HG03139 (cell line): ENCODE data around the gene NAA20.

Experiments used
- ATAC-seq: cut with Tn5 transposase; IDR thresholded peaks from one replicate; pipeline ENCODE4 v1.9.1; 2021; ENCODE audit not compliant: unreplicated experiment

Gene NAA20

DNA sequence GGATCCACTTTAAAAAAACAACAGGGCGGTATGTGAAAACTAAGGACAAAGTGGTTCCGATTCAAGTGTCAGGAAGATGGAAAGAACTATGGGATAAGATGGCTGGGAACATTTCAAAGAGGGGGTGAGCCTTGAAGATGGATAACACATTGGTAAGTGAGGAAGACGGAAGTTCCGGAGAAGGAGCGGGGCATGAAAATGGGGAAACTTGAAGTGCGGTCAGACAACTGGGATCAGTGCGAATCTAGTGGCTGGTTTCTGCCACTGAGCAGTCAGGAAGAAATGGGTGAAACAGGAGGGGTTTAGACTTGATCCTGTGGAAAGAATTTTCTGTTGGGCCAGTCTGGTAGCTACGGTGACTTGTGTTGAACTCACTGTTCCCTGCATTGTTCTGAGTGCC lies 1.2 kb downstream of the NAA20 start:
- ATAC-seq: no peak

- ATAC-seq: no peak
Observed at GRCh38 chr20:20019123-20019522, 2.0 kb downstream of the NAA20 start.

- no peak for ATAC-seq
Observed at GRCh38 chr20:20020908-20021307, 3.7 kb downstream of the NAA20 start.

- no peak for ATAC-seq
Observed at GRCh38 chr20:20021835-20022234, 4.7 kb downstream of the NAA20 start.

DNA sequence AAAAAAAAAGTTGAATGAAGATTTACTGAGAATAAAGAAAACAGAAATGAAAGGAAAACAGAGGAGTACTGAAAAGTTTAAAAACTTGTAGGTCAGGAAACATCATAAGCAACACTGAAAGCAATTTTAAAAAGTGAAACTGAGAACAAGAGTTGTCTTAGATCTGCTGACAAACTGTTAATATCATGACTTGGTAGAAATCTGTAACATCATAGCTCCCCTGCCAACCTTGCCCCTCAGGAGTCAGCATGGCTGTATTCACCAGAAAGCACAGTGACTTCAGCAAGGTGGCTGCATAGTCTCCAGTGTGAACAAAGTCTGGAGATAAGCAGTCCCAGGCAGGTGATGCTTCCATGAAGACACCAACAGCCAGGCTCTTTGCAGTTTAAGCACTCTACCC lies 5.3 kb downstream of the NAA20 start:
- peak; percentile 51 for ATAC-seq

- ATAC-seq: no peak
Observed at GRCh38 chr20:20023395-20023794, 6.2 kb downstream of the NAA20 start.

GRCh38 chr20:20024942-20025341 lies 7.8 kb downstream of the NAA20 start:
- ATAC-seq: no peak

DNA sequence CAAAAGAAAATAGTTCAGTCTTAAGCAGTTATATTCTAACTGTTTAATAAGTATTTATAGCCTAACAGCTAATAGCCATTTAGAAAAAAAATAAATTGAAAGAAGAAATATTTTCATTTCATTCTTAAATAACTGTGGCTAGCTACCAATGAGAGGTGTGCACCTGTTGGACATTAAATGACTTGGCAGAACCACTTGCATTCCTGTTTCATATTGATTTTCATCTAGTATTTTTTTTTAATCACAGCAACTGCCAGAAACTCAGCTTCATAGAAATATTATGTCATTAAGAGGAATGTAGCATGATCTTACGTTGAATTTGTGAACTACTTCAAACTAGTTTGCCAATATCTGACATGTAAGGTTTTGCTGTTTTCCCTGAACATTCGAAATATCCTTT lies 10.1 kb downstream of the NAA20 start:
- ATAC-seq: no peak

DNA sequence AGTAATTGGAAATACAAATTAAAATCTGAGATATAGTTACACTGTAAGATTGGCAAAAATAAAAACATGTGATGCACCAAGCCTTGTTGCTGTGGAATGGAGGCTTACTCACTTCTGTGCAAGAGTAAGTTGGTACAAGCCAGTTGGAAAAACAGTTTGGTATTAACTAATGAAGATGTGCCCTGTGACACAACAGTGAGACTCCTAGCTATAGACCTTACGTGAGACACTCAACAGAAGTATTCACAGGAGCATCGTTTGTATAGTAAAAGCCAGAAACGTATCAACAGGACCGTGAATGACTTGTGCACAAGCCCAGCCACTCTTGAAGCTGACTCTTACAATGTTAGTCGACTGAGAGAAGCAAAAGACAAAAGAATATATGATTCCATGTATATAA lies 14.6 kb downstream of the NAA20 start:
- ATAC-seq: no peak

DNA sequence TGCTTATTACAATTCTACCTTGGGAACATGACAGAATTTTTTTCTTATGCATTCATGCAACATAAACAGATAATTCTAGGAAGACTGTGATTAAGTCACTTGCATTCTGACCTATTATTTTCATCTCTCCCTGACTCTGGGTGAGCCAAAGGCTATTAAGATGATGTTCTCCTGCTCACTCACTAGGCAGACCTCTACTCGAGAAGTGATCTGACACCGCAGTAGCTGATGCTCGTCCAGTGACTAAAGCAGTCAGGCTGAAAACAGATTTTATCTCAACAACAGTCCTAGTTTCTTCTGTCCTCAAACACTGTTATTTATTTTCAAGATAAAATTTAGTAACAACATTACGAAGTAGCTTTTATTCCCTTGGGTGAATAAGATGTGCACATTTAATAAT lies 17.3 kb downstream of the NAA20 start:
- no peak for ATAC-seq

- no peak for ATAC-seq
Observed at GRCh38 chr20:20036756-20037155, 19.6 kb downstream of the NAA20 start.

GRCh38 chr20:20037960-20038359 lies 20.8 kb downstream of the NAA20 start:
- no peak for ATAC-seq

- no peak for ATAC-seq
Observed at GRCh38 chr20:20038586-20038985, 21.4 kb downstream of the NAA20 start.

DNA sequence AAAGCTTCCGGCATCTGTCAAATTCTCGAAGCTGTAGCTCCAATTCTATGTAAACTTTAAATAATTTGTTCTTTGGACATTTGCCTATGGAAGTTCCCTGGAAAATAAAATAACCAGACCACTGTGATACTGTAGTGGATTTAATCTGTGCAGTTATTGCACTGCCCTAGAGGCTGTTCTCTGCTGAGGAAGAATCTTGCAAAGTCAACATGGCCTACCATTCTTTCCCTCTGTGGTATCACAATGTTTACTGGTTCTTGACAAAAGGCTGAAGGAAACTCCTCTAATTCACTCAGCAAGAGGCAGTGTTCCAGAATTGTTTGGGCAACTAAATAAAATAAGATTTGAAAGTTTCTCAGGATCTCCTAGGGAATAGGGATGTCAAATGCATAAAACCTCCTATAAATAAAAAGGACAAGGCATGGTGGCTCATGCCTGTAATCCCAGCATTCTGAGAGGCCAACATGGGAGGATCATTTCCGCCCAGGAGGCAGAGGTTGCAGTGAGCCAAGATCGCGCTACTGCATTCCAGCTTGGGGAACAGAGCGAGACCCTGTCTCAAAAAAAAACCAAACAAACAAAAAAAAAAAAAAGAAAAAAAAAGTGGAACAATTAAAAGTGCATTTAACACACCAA lies 22.7 kb downstream of the NAA20 start:
- no peak for ATAC-seq

DNA sequence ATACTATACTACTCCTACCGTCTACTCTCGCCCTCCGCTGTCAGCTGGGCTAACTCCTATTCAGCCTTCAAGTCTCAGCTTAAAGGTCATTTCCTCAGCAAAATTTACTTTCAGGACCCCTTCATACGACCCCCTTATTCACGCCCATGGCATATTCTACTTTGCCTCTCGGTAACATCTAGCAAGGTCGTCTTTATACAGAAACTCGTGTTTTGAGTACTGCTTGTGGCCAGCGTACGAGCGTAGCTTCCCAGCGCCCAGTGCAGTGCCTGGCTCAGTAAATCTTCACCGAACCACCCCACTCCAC lies 34.6 kb downstream of the NAA20 start:
- no peak for ATAC-seq

- peak; percentile 90 for ATAC-seq
Observed at GRCh38 chr20:20052074-20052970, 35.2 kb downstream of the NAA20 start, which contains the start of the genes CFAP61 and CRNKL1. TSS of gene CFAP61 (plus strand) at chr20:20052532. CDS start at chr20:20056654, 4,122 bp downstream. TSS of gene CRNKL1 (minus strand) at chr20:20052466. CDS start at chr20:20052342, 124 bp downstream.

- no peak for ATAC-seq
Observed at GRCh38 chr20:20060234-20060998, 43.3 kb downstream of the NAA20 start.

DNA sequence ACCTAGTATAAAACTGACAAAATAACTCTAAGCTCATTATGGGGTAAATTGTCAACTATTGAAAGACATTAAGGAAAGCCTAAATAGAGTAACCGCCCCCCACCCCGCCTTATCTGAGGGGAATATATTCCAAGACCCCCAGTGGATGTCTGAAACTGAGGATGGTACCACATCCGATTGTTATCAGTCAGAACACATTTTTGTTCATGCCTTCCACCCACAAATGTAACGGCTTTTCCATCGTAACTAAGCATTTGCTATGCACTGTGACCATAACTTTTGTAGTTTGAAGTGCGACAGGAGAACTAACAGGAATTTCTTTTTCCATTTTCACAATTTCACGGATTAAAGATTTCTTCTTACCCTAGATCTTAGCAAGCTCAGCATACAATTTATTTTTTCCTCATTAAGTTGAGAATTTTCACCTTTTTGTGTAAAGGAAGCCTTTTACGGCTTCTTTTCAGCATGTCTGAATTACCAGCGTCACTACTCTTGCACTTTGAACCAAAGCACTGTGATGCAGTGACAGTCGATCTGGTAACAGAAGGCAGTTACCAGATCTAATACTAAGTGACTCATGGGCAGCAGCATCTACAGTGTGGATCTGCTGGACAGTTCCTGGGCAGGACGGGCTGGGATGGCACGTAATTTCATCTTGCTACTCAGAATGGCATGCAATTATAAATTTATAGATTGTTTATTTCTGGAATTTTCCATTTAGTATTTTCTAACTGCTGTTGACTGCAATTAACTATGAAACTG lies 47.0 kb downstream of the NAA20 start:
- no peak for ATAC-seq

DNA sequence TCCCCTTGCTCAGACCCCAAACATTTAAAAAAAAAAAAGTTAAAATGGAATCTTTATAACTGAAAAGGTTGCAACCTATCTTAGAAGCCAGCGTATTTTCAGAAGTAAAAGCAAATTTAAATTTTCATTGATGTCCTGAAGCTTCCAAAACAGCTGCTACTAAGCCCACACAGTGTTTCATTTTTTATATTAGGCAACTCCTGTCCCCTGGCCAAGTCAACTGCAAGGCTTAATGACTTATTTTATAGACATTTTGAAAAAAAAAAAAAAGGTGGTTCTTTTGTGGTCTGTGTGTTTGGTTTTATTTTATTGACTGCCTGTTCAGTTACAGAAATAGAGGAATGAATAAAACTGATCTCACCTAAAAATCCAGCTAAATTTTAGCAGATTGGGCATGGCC lies 48.2 kb downstream of the NAA20 start:
- no peak for ATAC-seq

- ATAC-seq: no peak
Observed at GRCh38 chr20:20070871-20071726, 53.9 kb downstream of the NAA20 start.
